Measurements from ENCODE around the gene SERTAD2.

DNA sequence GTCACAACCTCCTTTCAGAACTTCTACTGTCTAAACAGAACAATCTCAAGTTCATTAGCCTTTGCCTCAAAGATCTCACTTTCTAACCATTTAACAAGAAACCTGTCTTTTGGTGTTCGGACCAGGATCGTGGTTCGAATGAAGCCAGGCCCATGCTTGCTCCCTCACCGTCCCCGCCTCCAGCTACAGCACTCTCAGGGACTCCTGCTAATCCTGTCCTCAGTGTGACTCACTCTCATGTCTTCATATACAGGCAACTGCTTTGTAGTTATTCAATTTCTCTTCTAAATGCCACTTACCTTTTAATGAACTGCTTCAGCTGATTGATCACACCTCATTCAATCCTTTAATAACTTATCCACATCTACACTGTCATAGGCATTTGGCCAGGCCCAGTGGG lies 15.8 kb downstream of the SERTAD2 start:
- TF ChIP-seq, protein P1, sequence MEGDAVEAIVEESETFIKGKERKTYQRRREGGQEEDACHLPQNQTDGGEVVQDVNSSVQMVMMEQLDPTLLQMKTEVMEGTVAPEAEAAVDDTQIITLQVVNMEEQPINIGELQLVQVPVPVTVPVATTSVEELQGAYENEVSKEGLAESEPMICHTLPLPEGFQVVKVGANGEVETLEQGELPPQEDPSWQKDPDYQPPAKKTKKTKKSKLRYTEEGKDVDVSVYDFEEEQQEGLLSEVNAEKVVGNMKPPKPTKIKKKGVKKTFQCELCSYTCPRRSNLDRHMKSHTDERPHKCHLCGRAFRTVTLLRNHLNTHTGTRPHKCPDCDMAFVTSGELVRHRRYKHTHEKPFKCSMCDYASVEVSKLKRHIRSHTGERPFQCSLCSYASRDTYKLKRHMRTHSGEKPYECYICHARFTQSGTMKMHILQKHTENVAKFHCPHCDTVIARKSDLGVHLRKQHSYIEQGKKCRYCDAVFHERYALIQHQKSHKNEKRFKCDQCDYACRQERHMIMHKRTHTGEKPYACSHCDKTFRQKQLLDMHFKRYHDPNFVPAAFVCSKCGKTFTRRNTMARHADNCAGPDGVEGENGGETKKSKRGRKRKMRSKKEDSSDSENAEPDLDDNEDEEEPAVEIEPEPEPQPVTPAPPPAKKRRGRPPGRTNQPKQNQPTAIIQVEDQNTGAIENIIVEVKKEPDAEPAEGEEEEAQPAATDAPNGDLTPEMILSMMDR (IDR thresholded peaks at IDR 0.05): no peak
- TF ChIP-seq POLR2A (IDR thresholded peaks at IDR 0.05): no peak
